SK-N-SH (cell line): Measurements from ENCODE around the gene MYOCOS. TPM values are rescaled to one million over a fixed set of nuclear protein-coding genes. Genes with fewer than 3 reads are reported as not detected.
A peak's percentile ranks its signal among the peaks of the same experiment; 100 is the strongest.

Experiments used
- CTCF ChIA-PET: fragments of 300-600, 350-600 bp; formaldehyde crosslinking; extraction: SDS; loops from one replicate; lab custom pipeline; 2021; lab: Yijun Ruan, JAX
- POLR2A ChIA-PET: fragments of 350-600 bp; sonication (Branson Sonifier 250); formaldehyde crosslinking; extraction: SDS; loops from one replicate; lab custom pipeline; 2020; ENCODE audit warnings: antibody characterized with exemption, inconsistent platforms; lab: Yijun Ruan, JAX
- DNase-seq: peaks from one replicate; pipeline ENCODE4 v3.0.0; 2012
- H2AFZ ChIP-seq: fragments of 200-600 bp; sonication (generic); 2 replicates; pipeline ENCODE4 v1.8.1; 2016; ENCODE audit warnings: antibody characterized with exemption, mild to moderate bottlenecking, low read depth
- H3F3A ChIP-seq: fragments of 200-600 bp; sonication (generic); replicated peaks from 2 replicates; pipeline ENCODE3; 2016; ENCODE audit warnings: antibody characterized with exemption, mild to moderate bottlenecking; ENCODE audit not compliant: insufficient read depth
- H3K27ac ChIP-seq, 2 experiments: fragments of 200-500 bp in 1 of 2; fragments of 200-600 bp in 1 of 2; sonication (Bioruptor generic) in 1 of 2; sonication (generic), shearing (Covaris generic) in 1 of 2; 2 replicates each; pipeline versions ENCODE4 v1.5.1 to v1.6.1; 2014 to 2016; ENCODE audit warnings: low read depth in 2 of 2, inconsistent platforms in 1 of 2, low read length in 1 of 2, mild to moderate bottlenecking in 1 of 2, mixed read lengths in 1 of 2
- H3K27me3 ChIP-seq: fragments of 200-600 bp; sonication (generic), shearing (Covaris generic); 2 replicates; pipeline ENCODE4 v1.6.1; 2016; ENCODE audit warnings: mixed run types; ENCODE audit not compliant: insufficient read depth
- H3K36me3 ChIP-seq, 2 experiments: fragments of 200-500 bp in 1 of 2; fragments of 200-600 bp in 1 of 2; sonication (Bioruptor generic) in 1 of 2; sonication (generic) in 1 of 2; replicated peaks in 1 of 2; 2 replicates each; pipeline versions ENCODE3 to v1.5.1; 2014 to 2016; ENCODE audit warnings: low read length in 1 of 2, mild to moderate bottlenecking in 1 of 2; ENCODE audit not compliant: insufficient read depth in 2 of 2, control insufficient read depth in 1 of 2
- H3K4me1 ChIP-seq, 2 experiments: fragments of 200-500 bp in 1 of 2; fragments of 200-600 bp in 1 of 2; sonication (Bioruptor generic) in 1 of 2; sonication (generic), shearing (Covaris generic) in 1 of 2; 2 replicates each; pipeline versions ENCODE4 v1.5.1 to v1.6.1; 2014 to 2016; ENCODE audit warnings: low read depth in 1 of 2, low read length in 1 of 2, mixed run types in 1 of 2; ENCODE audit not compliant: insufficient read depth in 2 of 2, control insufficient read depth in 1 of 2
- H3K4me2 ChIP-seq: fragments of 200-600 bp; sonication (generic), shearing (Covaris generic); 2 replicates; pipeline ENCODE4 v1.6.1; 2017; ENCODE audit warnings: mixed run types
- H3K4me3 ChIP-seq, 2 experiments: fragments of 200-500 bp in 1 of 2; fragments of 200-600 bp in 1 of 2; sonication (Bioruptor generic) in 1 of 2; sonication (generic), shearing (Covaris generic) in 1 of 2; 2 replicates each; pipeline versions ENCODE4 v1.5.1 to v1.8.1; 2014 to 2016; ENCODE audit warnings: low read depth in 2 of 2, inconsistent platforms in 1 of 2, low read length in 1 of 2, mild to moderate bottlenecking in 1 of 2, mixed read lengths in 1 of 2, moderate library complexity in 1 of 2
- H3K79me2 ChIP-seq: fragments of 200-600 bp; sonication (generic); 2 replicates; pipeline ENCODE4 v1.8.1; 2017; ENCODE audit warnings: mild to moderate bottlenecking; ENCODE audit not compliant: insufficient read depth
- H3K9ac ChIP-seq: fragments of 200-600 bp; sonication (generic); 2 replicates; pipeline ENCODE4 v1.6.1; 2017; ENCODE audit warnings: mixed run types
- H3K9me2 ChIP-seq: fragments of 200-600 bp; sonication (generic); 2 replicates; pipeline ENCODE4 v1.6.1; 2017; ENCODE audit warnings: mixed run types
- H3K9me3 ChIP-seq: fragments of 200-600 bp; sonication (generic); 2 replicates; pipeline ENCODE4 v1.6.1; 2017; ENCODE audit warnings: mixed run types, mild to moderate bottlenecking, moderate library complexity
- H4K20me1 ChIP-seq: fragments of 200-600 bp; sonication (generic); 2 replicates; pipeline ENCODE4 v1.6.1; 2017; ENCODE audit warnings: mild to moderate bottlenecking, mixed run types; ENCODE audit not compliant: insufficient read depth
- CHD2 ChIP-seq: fragments of 150-350 bp; IDR thresholded peaks from 2 replicates; pipeline ENCODE4 v1.6.1; 2018; ENCODE audit warnings: low read length; ENCODE audit not compliant: partially characterized antibody
- CTCF ChIP-seq: fragments of 200-600 bp; sonication (generic); IDR thresholded peaks from 2 replicates; pipeline ENCODE4 v1.6.1; 2017; ENCODE audit warnings: antibody characterized with exemption, mild to moderate bottlenecking, moderate library complexity
- FOXM1 ChIP-seq: IDR thresholded peaks from 2 replicates; pipeline ENCODE4 v1.4.0; 2012; ENCODE audit warnings: low read depth, mild to moderate bottlenecking
- GABPA ChIP-seq: IDR thresholded peaks from 2 replicates; pipeline ENCODE4 v1.4.0; 2012; ENCODE audit warnings: low read depth, mild to moderate bottlenecking
- GATA2 ChIP-seq: sonication (generic); formaldehyde crosslinking; IDR thresholded peaks from 2 replicates; pipeline ENCODE4 v1.5.0; 2020; ENCODE audit warnings: mild to moderate bottlenecking, missing genetic modification reagents
- POLR2AphosphoS5 ChIP-seq: IDR thresholded peaks from 2 replicates; pipeline ENCODE4 v1.6.1; 2012; ENCODE audit warnings: low read depth, low read length
- RXRA ChIP-seq: IDR thresholded peaks from 2 replicates; pipeline ENCODE4 v1.4.0; 2012; ENCODE audit warnings: low read depth, mild to moderate bottlenecking, borderline replicate concordance
- SIN3A ChIP-seq: IDR thresholded peaks from 2 replicates; pipeline ENCODE4 v1.6.1; 2012; ENCODE audit warnings: low read depth, mild to moderate bottlenecking, low read length, moderate library complexity, borderline replicate concordance
- SMC3 ChIP-seq: IDR thresholded peaks from 2 replicates; pipeline ENCODE4 v1.6.1; 2012; ENCODE audit warnings: low read depth, low read length, improper control_type of control experiment
- TCF12 ChIP-seq: IDR thresholded peaks from 2 replicates; pipeline ENCODE4 v1.4.0; 2012
- USF2 ChIP-seq: fragments of 150-350 bp; IDR thresholded peaks from 2 replicates; pipeline ENCODE4 v1.6.1; 2017; ENCODE audit warnings: antibody characterized with exemption, low read length, low read depth, borderline replicate concordance
- WGBS: methylation state at CpG from one replicate; pipeline ENCODE4 v1.1.6; 2017; ENCODE audit warnings: low lambda C conversion rate; 5-methylcytosine and 5-hydroxymethylcytosine counted together
- polyA plus RNA-seq, 3 experiments: library from polyadenylated mRNA; depleted of rRNA; stranded (reverse); fragments of >200 nt; gene quantifications; 2 replicates each; pipeline ENCODE4 v1.2.3, GENCODE V29; 2012

Gene MYOCOS
- polyA plus RNA-seq, 1 of the 3 experiments (the other 2 are of a cell fraction), result not detected

- H4K20me1 ChIP-seq, result no peaks in the 10 kb centered on the region
- H3K9ac ChIP-seq, result no peak overlapping the region
- H3K27ac ChIP-seq, result no peak overlapping the region
- no peak overlapping the region for H3K4me3 ChIP-seq
- no peaks in the 10 kb centered on the region for H3K9me3 ChIP-seq
- TF ChIP-seq GABPA, result no peak
- TF ChIP-seq TCF12, result no peak
- no peak for TF ChIP-seq POLR2AphosphoS5
- no peak for TF ChIP-seq GATA2 (CRISPR knock-in tag)
- TF ChIP-seq RXRA, result no peak
- TF ChIP-seq FOXM1, result no peak
- no peak for TF ChIP-seq USF2
- TF ChIP-seq SIN3A, result no peak
- TF ChIP-seq CHD2, result no peak
- ChIA-PET POLR2A (interaction anchor here (0.6 kb wide), 1 partner anchor 366 kb away, joined by 3 read pairs; no protein-coding TSS in a partner anchor), CTCF (interaction anchor here (0.6 to 2.9 kb wide), 9 partner anchors 9 to 495 kb away, joined by 3 to 19 read pairs (median 4); no protein-coding TSS in a partner anchor)
- H3K79me2 ChIP-seq, result no peaks in the 10 kb centered on the region
- H3K9me2 ChIP-seq, result no peaks in the 10 kb centered on the region
- no peaks in the 10 kb centered on the region for H3F3A ChIP-seq
- no peak for DNase-seq
- H3K4me1 ChIP-seq, result peaks cover 0 to 4% of the 10 kb centered on the region in 2 experiments; a peak in 1 of 4 replicates
- H3K36me3 ChIP-seq, result no peaks in the 10 kb centered on the region
- no peak overlapping the region for H2AFZ ChIP-seq
- H3K4me2 ChIP-seq, result no peak overlapping the region
- H3K27me3 ChIP-seq, result no peaks in the 10 kb centered on the region
- WGBS, result 66% methylated on average over 8 of the region's 8 CpGs
Observed at GRCh38 chr1:171654201-171654941, 32.3 kb downstream of the MYOCOS start.

- Histone ChIP-seq H3K9me2 (no peaks in the 10 kb centered on the region), H3K4me3 (no peak overlapping the region), H3K9ac (no peak overlapping the region)
- DNase-seq, result peak; percentile 56
- peak; percentile 25; the same call in 1 of the 2 replicates for TF ChIP-seq SMC3
- TF ChIP-seq RXRA, result no peak
- TF ChIP-seq CTCF, result peak; percentile 59
- TF ChIP-seq, all 33 proteins: peak for 2
- no peak overlapping the region for H3K27ac ChIP-seq
- H3K79me2 ChIP-seq, result no peaks in the 10 kb centered on the region
- no peaks in the 10 kb centered on the region for H3K9me3 ChIP-seq
- no peak overlapping the region for H3K4me2 ChIP-seq
- 67% methylated on average over 24 of the region's 24 CpGs for WGBS
- peaks cover 0 to 4% of the 10 kb centered on the region in 2 experiments; a peak in 1 of 4 replicates for H3K4me1 ChIP-seq
- POLR2A ChIA-PET, result interaction anchor here (0.6 kb wide), 1 partner anchor 367 kb away, joined by 3 read pairs; no protein-coding TSS in a partner anchor
- no peaks in the 10 kb centered on the region for H3F3A ChIP-seq
- CTCF ChIA-PET, result interaction anchor here (1.0 to 2.9 kb wide), 7 partner anchors 10 to 330 kb away, joined by 3 to 19 read pairs (median 4); no protein-coding TSS in a partner anchor
- H3K36me3 ChIP-seq, result no peaks in the 10 kb centered on the region
- H4K20me1 ChIP-seq, result no peaks in the 10 kb centered on the region
- no peak overlapping the region for H2AFZ ChIP-seq
- H3K27me3 ChIP-seq, result no peaks in the 10 kb centered on the region
Observed at GRCh38 chr1:171654942-171655745, 33.1 kb downstream of the MYOCOS start.
